Measurements from ENCODE around the gene HCN2. TPM values are rescaled to one million over a fixed set of nuclear protein-coding genes. Genes with fewer than 3 reads are reported as not detected.
A peak's percentile ranks its signal among the peaks of the same experiment; 100 is the strongest.

The HCN2 gene
- total RNA-seq, 1 experiment from 2014 or later = 9.2 TPM

DNA sequence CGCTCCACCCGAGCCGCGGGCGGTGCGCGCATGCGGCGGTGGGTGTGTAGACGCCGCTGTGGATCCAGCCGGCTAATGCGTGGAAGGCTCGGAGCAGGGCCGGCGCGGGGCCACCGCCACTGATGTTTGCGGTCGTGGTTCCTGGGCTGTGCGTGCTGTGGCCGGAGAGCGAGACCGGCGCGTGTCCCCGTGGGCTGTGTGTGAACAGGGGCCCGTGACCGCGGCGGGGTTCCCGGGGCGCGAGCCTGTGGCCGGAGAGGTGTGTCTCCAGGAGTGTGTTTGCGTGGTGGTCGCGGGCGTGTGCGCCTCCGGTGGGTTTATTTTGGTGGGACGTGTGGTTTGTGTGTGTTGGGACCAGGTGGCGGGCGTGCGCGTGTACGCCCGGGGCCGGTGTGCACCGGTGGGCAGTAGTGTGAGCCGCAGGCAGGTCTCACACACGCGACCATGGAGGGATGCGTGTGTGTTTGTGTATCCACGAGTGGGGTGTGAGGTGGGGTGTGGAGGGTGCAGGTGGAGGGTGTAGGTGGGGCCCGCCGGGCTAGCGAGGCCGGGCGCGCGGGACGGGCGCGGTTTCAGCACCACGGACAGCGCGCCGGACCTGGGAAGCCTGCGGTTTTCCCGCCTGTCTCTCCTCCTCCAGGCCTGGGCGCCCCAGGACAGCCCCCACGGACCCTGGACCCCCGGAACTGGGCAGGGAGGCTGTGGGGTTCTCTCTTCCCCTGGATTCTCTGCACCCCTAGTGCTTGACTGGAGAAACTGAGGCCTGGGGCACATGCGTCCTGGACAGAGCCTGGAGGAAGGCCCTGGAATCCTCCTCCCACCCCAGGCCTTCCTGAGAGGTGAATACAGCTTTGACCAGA is 1.6 kb downstream of the HCN2 start (continued):
- TF ChIP-seq, protein P1, sequence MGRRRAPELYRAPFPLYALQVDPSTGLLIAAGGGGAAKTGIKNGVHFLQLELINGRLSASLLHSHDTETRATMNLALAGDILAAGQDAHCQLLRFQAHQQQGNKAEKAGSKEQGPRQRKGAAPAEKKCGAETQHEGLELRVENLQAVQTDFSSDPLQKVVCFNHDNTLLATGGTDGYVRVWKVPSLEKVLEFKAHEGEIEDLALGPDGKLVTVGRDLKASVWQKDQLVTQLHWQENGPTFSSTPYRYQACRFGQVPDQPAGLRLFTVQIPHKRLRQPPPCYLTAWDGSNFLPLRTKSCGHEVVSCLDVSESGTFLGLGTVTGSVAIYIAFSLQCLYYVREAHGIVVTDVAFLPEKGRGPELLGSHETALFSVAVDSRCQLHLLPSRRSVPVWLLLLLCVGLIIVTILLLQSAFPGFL (CRISPR knock-in tag; IDR thresholded peaks at IDR 0.05; ENCODE audit: borderline replicate concordance) = peak; percentile 41; the same call in 1 of the 2 replicates
- TF ChIP-seq, protein P2, sequence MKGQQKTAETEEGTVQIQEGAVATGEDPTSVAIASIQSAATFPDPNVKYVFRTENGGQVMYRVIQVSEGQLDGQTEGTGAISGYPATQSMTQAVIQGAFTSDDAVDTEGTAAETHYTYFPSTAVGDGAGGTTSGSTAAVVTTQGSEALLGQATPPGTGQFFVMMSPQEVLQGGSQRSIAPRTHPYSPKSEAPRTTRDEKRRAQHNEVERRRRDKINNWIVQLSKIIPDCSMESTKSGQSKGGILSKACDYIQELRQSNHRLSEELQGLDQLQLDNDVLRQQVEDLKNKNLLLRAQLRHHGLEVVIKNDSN (CRISPR knock-in tag; IDR thresholded peaks at IDR 0.05) = peak; percentile 60; the same call in 1 of the 2 replicates
- TF ChIP-seq, protein P3, sequence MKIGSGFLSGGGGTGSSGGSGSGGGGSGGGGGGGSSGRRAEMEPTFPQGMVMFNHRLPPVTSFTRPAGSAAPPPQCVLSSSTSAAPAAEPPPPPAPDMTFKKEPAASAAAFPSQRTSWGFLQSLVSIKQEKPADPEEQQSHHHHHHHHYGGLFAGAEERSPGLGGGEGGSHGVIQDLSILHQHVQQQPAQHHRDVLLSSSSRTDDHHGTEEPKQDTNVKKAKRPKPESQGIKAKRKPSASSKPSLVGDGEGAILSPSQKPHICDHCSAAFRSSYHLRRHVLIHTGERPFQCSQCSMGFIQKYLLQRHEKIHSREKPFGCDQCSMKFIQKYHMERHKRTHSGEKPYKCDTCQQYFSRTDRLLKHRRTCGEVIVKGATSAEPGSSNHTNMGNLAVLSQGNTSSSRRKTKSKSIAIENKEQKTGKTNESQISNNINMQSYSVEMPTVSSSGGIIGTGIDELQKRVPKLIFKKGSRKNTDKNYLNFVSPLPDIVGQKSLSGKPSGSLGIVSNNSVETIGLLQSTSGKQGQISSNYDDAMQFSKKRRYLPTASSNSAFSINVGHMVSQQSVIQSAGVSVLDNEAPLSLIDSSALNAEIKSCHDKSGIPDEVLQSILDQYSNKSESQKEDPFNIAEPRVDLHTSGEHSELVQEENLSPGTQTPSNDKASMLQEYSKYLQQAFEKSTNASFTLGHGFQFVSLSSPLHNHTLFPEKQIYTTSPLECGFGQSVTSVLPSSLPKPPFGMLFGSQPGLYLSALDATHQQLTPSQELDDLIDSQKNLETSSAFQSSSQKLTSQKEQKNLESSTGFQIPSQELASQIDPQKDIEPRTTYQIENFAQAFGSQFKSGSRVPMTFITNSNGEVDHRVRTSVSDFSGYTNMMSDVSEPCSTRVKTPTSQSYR (CRISPR knock-in tag; IDR thresholded peaks at IDR 0.05) = no peak; the same call in 1 of the 2 replicates
- TF ChIP-seq MXD4 (CRISPR knock-in tag; IDR thresholded peaks at IDR 0.05; ENCODE audit: borderline replicate concordance) (no peak), ZNF317 (CRISPR knock-in tag; IDR thresholded peaks at IDR 0.05; ENCODE audit: borderline replicate concordance, low read depth) (no peak), RORB (CRISPR knock-in tag; IDR thresholded peaks at IDR 0.05) (no peak), JAZF1 (CRISPR knock-in tag; IDR thresholded peaks at IDR 0.05) (no peak), SOX15 (CRISPR knock-in tag; IDR thresholded peaks at IDR 0.05) (no peak), GABPB1 (CRISPR knock-in tag; IDR thresholded peaks at IDR 0.05) (no peak), SMAD3 (CRISPR knock-in tag; IDR thresholded peaks at IDR 0.05; ENCODE audit: borderline replicate concordance) (peak; percentile 76; the same call in 1 of the 2 replicates), ZNF121 (CRISPR knock-in tag; IDR thresholded peaks at IDR 0.05) (no peak), ZNF416 (CRISPR knock-in tag; IDR thresholded peaks at IDR 0.05) (no peak), RELA (CRISPR knock-in tag; IDR thresholded peaks at IDR 0.05; ENCODE audit: borderline replicate concordance) (peak; percentile 47; the same call in 1 of the 2 replicates), ZNF396 (CRISPR knock-in tag; IDR thresholded peaks at IDR 0.05; ENCODE audit: borderline replicate concordance) (no peak), CREM (CRISPR knock-in tag; IDR thresholded peaks at IDR 0.05) (no peak; the same call in 1 of the 2 replicates), ZNF232 (CRISPR knock-in tag; IDR thresholded peaks at IDR 0.05) (peak; percentile 50; the same call in 1 of the 2 replicates), ESRRA (CRISPR knock-in tag; IDR thresholded peaks at IDR 0.05; ENCODE audit: borderline replicate concordance) (no peak), OVOL2 (CRISPR knock-in tag; IDR thresholded peaks at IDR 0.05; ENCODE audit: borderline replicate concordance) (no peak), NFATC4 (CRISPR knock-in tag; IDR thresholded peaks at IDR 0.05) (no peak), TEAD1 (CRISPR knock-in tag; IDR thresholded peaks at IDR 0.05) (peak; percentile 71; the same call in 1 of the 2 replicates), NR2C2 (CRISPR knock-in tag; IDR thresholded peaks at IDR 0.05) (peak; percentile 41; the same call in 1 of the 2 replicates), GRHL2 (CRISPR knock-in tag; IDR thresholded peaks at IDR 0.05; ENCODE audit: insufficient replicate concordance, severe bottlenecking) (no peak)
- TF ChIP-seq, protein P4, sequence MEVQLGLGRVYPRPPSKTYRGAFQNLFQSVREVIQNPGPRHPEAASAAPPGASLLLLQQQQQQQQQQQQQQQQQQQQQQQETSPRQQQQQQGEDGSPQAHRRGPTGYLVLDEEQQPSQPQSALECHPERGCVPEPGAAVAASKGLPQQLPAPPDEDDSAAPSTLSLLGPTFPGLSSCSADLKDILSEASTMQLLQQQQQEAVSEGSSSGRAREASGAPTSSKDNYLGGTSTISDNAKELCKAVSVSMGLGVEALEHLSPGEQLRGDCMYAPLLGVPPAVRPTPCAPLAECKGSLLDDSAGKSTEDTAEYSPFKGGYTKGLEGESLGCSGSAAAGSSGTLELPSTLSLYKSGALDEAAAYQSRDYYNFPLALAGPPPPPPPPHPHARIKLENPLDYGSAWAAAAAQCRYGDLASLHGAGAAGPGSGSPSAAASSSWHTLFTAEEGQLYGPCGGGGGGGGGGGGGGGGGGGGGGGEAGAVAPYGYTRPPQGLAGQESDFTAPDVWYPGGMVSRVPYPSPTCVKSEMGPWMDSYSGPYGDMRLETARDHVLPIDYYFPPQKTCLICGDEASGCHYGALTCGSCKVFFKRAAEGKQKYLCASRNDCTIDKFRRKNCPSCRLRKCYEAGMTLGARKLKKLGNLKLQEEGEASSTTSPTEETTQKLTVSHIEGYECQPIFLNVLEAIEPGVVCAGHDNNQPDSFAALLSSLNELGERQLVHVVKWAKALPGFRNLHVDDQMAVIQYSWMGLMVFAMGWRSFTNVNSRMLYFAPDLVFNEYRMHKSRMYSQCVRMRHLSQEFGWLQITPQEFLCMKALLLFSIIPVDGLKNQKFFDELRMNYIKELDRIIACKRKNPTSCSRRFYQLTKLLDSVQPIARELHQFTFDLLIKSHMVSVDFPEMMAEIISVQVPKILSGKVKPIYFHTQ (CRISPR knock-in tag; IDR thresholded peaks at IDR 0.05) = no peak
- TF ChIP-seq, protein P5, sequence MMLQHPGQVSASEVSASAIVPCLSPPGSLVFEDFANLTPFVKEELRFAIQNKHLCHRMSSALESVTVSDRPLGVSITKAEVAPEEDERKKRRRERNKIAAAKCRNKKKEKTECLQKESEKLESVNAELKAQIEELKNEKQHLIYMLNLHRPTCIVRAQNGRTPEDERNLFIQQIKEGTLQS (CRISPR knock-in tag; conservative IDR thresholded peaks at IDR 0.05) = no peak
- TF ChIP-seq, protein P6, sequence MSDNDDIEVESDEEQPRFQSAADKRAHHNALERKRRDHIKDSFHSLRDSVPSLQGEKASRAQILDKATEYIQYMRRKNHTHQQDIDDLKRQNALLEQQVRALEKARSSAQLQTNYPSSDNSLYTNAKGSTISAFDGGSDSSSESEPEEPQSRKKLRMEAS (CRISPR knock-in tag; IDR thresholded peaks at IDR 0.05) = no peak
- TF ChIP-seq, protein P7, sequence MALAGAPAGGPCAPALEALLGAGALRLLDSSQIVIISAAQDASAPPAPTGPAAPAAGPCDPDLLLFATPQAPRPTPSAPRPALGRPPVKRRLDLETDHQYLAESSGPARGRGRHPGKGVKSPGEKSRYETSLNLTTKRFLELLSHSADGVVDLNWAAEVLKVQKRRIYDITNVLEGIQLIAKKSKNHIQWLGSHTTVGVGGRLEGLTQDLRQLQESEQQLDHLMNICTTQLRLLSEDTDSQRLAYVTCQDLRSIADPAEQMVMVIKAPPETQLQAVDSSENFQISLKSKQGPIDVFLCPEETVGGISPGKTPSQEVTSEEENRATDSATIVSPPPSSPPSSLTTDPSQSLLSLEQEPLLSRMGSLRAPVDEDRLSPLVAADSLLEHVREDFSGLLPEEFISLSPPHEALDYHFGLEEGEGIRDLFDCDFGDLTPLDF (CRISPR knock-in tag; IDR thresholded peaks at IDR 0.05) = no peak
- TF ChIP-seq, protein P8, sequence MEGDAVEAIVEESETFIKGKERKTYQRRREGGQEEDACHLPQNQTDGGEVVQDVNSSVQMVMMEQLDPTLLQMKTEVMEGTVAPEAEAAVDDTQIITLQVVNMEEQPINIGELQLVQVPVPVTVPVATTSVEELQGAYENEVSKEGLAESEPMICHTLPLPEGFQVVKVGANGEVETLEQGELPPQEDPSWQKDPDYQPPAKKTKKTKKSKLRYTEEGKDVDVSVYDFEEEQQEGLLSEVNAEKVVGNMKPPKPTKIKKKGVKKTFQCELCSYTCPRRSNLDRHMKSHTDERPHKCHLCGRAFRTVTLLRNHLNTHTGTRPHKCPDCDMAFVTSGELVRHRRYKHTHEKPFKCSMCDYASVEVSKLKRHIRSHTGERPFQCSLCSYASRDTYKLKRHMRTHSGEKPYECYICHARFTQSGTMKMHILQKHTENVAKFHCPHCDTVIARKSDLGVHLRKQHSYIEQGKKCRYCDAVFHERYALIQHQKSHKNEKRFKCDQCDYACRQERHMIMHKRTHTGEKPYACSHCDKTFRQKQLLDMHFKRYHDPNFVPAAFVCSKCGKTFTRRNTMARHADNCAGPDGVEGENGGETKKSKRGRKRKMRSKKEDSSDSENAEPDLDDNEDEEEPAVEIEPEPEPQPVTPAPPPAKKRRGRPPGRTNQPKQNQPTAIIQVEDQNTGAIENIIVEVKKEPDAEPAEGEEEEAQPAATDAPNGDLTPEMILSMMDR (IDR thresholded peaks at IDR 0.05) = no peak

Data from WTC11 (cell line).